SHP77 (cell line): ENCODE data around the gene ZNF469.

ENCODE experiments used
- DNase-seq, 2 experiments: peaks; one replicate each; lab custom pipeline; 2025; lab: John Stamatoyannopoulos, UW

ZNF469 gene

DNA sequence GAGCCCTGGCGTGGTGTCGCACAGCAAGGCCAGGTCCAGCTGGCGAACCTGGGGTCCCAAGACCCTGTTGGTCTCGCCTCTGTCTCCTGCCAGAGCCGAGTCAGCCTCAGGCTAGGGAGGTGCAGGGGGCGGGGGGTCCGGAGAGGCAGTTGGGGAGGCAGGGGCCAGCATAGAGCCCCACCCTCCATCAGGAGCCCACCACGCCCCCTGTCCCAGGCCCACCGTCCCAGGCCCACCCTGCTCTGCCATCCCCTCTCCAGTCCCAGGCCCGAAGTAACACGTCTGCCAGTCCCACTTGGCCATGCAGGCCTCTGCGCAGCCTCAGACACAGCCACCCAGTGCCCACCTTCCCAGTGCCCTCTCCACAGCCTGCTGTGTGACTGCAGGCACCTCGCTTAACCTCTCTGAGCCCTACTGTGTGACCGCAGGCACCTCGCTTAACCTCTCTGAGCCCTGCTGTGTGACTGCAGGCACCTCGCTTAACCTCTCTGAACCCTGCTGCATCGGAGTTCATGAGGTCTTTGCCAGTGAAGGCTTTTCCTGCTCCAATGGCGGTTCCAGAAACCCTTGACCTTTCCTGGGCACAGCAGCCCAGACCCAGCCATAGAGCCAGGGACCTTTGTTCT lies 29.3 kb downstream of the ZNF469 start:
- DNase-seq: no peak

DNA sequence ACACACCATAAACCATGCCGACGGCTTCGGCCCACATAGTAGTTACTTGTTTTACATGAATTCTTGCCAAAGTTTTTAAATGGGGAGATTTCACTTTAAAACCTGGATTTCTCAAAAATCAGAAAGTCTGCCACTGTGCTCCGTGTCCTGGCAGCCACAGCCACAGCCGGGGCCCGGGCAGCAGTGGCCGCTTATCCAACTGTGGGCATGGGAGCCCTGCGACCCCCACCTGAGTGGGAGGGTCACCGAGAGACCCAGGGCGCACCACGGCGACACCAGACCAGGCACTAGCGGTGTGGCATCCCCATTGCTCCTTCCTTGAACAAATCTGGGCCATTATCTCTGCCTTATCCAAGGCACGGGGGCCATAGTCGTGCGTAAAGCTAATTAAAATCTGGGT lies 30.0 kb downstream of the ZNF469 start:
- no peak for DNase-seq

DNA sequence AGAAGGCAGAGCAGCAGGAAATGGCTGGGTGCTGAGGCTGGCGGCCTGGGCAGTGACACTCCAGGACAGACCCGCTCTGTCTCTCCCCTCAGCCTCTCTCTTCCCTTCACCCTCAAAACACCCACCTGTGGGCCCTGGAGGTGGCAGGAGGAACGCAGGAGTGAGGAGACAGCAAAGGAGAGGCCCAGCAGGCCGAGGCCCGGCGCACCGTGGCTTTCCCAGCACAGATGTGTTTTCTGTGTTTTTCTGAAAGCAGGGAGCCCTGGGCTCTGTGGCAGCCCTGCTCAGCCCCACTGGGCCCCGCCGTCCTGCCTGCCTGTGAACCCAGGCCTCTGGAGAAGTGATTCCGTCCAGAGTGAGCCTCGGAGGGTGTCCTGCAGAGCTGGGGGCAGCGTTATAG lies 30.5 kb downstream of the ZNF469 start:
- no peak for DNase-seq

DNA sequence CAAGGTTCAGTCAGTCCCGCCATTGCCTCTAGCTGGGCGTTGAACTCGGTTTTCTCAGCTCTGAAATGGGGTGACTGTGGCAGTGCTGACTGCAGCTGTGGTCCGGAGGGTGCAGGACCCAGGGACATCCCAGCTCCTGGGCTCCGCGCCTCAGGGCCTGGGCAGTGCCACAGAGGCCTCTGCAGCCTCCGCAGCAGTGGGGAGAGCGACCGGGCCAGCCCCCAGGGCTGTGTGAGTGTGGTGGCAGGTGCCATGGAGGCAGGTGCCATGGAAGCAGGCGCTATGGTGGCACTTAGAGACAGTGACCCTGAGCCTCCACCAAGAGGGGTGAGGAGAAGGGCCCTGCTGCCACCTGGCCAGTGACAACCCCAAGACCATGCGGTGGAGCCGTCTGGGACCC lies 30.9 kb downstream of the ZNF469 start:
- no peak for DNase-seq

DNA sequence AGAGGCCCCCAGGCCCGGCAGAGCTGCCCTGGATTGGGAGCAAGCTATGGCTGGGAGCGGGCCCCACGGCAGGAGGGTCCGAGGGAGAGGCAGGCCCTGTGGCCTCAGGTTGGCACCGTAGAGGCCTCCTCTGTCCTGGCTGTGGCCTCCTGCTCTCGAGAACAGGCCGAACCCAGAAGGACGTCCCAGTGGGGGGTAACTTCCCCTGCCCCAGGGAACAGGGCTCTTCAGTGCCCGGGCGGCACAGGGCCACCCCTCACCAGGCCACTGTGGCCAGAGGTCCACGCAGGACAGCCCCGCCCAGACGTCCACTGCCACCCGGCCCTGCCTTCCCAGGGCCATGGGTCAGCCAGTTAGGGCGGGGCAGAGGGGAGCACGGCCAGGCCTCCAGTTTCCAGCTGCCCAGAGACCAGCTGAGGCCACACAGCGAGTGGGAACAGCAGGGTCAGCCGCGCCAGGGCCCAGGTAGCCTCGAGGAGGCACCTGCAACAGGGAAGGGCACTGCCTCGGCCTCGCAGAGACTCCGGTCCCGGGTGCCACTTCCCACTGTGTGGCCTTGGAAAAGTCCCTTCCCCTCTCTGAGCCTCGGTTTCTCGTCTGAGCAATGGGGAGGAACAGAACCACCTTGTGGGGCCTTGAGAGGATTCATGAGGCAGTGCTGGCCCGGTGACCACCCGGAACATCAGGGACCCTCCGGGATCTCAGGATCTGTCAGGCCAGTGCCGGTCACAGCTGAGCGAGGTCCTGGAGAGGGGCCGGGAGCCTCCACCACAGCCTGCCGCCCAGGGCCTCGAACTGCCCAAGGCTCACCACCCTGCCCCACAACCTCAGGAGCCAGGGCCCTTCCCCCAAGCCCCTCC lies 32.0 kb downstream of the ZNF469 start:
- no peak for DNase-seq

DNA sequence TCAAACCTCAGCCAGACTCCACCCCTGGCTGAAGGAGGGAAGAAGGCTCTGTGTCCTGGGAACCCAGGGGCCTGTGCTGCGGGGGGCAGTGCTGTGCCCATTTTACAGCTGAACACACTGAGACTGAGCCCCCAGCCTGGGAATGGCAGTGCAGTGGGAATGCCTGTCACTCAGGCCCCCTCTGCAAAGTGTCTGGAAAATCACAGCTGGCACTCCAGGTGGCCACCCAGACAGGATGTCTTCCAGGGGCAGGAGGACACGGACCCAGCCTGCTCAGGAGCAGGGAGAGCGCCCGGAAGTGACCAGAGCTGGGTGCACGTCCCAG lies 32.6 kb downstream of the ZNF469 start:
- DNase-seq: no peak

DNA sequence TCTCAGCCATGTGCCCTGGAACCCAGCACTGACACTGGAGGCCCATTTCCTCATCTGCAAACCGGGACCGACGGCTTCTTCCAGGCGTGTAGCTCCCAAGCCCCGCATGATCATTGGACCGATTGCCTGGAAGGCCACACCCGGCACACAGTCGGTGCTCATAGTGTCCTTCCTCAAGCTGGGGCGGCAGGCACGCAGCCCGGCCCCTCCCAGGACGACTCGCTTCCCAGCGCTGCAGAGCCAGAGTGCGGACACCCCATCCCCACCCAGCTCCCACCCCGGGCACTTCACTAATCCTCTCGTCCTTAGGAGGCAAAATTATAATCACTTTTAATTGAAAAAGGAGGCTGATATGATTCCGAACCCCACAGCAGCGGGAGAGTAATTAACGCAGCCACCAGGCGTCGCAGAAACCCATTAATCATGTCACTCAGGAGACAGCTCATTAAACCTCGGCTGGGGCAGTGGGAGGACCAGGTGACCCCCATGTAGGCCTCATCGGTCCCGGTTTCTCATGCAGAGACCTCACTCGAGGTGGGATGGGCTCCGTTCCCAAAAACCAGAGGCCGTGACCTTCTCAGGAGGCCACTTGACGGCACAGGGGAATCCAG lies 33.1 kb downstream of the ZNF469 start:
- no peak for DNase-seq

DNA sequence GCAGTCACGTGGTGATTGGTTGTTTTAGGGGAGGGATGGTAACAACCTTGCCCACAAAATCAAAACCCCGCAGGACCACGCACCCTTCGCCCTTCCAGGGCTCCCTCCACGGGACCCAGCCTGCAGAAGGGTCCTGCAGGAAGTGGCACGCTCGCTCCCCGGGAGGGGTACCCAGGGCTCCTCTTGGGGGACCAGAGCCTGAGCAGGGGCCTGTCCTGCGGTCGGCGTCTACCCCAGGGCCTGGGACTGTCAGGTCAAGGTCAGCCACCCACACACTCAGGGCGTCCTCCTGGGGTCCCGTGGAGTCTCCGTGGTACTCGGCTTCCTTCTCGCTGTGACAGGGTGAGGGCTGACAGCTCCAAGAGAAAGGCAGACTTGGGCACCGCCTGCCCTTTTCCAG lies 33.9 kb downstream of the ZNF469 start:
- no peak for DNase-seq

DNA sequence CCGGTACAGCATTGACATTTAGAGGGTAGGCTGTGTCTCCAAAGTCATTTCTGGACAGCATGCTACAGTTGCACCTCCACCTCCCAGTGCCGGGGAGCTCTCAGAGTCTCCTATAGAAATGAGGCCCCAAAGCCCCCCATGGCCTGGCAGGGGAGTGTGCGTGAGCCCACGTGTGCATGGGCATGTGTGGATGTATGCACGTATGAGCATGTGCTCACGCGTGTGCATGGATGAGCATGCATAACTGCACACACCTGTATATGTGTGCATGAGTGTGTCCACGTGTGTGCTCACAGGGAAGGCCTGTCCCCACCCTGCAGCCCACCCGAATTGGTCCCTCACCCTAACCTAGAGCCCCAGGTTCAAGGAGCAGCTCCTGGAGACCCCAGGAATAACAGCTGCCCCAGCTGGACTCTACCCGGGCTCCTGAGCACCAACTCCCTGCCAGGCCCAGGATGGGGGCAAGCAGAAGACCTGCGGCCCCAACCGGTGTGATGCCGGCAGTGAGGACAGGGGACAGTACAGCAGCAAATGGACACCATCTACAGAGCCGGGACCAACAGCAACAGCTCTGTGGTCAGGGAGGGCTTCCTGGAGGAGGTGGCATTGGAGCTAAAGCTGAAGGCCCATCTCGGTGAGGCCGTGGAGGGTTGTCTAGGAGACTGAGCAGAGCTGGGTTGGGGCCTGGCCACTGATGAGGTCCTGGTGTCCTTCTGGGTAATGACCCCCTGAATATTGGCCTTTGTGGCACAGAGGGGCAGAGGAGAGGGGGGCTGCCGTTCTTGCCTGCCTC lies 35.1 kb downstream of the ZNF469 start:
- DNase-seq: no peak

DNA sequence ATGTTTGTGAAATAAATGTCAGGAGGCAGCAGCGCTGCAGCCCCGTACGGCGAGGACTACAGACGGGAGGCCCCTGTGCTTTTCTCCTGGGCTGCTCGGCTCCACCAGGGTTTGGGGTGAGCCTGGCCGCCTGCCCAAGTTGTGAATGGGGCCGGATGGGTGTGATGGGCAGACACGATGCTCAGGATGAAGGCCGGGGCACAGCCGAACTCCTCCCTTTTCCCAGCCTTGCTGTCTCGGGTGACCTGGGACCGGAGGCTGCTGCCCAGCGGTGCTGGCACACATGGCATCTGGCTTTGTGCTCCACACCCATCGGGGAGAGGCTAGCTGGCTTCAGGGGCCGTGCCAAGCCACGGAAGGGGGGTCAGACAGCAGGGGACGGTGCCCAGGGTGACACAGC lies 36.1 kb downstream of the ZNF469 start:
- DNase-seq: no peak

DNA sequence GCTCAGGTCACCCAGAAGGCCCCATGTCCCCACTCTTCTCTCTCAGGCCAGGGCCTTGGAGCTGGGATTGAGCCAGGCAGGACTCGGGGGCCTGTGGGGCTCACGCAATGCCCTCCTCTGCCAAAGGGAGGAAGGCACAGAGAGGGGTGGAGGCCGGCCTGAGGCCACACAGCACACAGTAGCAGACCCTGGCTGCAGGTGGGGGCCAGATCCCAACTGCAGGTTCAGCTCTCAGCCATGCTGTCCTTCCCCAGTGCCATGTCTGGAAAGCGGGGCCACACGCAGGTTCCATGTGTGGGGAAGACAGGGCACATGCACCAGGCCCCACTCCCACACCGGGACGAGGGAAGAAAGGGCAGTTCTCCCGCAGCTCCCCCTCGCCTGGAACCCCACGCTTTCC lies 37.0 kb downstream of the ZNF469 start:
- no peak for DNase-seq

DNA sequence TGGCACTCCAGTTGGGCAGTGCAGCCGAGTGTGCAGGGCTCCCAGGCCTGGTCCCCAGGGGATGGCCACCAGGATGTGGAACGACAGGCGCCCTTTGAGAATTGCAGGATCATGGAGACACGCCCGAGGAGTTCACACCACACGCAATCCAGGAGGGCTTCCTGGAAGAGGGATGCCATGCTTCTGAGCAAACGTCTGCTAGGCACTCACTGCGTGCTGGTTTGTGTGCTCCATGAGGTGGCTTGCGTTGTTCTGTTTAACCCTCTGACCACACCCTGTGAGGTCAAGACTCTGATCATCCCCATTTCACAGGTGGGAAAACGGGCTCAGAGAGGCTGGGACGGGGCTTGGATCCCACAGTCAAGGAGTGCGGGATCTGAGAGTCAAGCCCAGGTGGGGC lies 37.7 kb downstream of the ZNF469 start:
- DNase-seq: no peak

DNA sequence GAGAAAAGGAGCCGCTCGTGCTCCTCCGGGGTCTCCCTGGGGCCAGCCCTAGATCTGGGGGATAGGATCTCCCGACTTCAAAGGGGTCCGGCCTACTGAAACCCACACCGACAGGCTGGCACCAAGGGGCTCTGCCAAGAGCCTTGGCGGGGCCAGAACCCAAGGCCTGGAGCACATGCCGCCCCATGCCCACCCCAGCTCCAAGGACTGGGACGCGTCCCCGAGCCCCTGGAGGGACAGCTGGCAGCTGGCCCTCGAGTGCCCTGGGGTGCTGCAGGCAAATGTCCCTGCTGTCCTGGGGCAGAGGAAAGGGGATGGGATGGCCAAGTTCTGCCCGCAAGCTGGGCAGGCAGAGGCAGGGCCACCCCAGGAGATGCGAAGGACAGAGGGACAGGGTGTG lies 38.5 kb downstream of the ZNF469 start:
- no peak for DNase-seq

DNA sequence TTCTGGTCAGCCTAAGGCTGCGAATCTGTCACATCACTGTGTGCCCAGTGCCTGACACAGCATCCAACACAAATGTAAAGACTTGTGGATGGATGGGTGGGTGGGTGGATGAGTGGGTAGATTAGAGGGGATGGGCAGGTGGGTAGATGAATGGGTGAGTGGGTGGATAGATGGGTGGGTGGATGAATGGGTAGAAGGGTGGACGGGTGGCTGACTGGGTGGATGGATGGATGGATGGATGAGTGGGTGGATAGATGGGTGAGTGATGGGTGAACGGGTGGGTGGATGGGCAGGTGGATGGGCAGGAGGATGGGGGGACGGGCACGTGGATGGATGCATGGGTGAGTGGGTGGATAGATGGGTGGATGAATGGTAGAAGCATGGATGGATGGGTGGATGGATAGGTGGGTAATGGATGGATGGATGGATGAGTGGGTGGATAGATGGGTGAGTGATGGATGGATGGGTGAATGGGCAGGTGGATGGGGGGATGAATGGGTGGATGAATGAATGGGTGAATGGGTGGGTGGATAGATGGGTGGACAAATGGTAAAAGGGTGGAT lies 39.2 kb downstream of the ZNF469 start:
- DNase-seq: no peak

DNA sequence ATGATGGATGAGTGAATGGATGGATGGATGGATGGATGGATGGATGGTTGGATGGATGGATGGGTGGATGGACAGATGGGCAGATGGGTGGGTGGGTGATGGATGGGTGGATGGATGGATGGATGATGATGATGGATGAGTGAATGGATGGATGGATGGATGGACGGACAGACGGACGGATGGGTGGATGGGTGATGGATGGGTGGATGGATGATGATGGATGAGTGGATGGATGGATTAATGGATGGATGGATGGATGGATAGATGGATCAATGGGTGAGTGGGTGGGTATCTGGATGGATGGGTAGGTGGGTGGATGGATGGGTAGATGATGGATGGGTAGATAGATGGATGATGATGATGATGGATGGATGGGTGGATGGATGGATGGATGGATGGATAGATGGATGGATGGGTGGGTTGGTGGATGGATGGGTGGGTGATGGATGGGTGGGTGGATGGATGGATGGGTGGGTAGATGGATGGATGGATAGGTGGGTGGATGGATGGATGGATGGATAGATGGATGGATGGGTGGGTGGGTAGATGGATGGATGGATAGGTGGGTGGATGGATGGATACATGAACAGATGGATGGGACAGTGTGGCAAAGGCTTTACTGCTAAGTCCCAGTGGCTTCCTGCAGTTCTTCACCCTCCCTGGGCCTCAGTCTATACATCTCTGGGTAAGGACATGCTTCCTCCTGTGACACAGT lies 40.1 kb downstream of the ZNF469 start:
- DNase-seq: no peak

DNA sequence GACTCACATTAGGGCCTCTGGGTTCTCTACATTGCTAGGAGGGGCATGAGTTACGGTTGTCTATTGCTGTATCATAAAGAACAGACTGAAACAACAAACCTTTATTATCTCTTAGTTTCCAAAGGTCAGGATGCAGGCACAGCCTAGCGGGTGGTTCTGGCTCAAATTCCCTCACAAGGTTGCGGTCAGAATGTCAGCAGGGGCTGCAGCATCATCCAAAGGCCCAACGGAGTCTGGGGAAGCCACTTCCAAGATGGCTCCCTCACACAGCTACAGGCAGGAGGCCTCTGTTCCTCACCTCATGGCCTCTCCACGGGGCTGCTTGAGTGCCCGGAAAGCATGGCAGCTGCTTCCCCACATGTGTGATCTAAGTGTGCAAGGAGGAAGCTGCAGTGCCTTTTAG lies 40.7 kb downstream of the ZNF469 start:
- no peak for DNase-seq

DNA sequence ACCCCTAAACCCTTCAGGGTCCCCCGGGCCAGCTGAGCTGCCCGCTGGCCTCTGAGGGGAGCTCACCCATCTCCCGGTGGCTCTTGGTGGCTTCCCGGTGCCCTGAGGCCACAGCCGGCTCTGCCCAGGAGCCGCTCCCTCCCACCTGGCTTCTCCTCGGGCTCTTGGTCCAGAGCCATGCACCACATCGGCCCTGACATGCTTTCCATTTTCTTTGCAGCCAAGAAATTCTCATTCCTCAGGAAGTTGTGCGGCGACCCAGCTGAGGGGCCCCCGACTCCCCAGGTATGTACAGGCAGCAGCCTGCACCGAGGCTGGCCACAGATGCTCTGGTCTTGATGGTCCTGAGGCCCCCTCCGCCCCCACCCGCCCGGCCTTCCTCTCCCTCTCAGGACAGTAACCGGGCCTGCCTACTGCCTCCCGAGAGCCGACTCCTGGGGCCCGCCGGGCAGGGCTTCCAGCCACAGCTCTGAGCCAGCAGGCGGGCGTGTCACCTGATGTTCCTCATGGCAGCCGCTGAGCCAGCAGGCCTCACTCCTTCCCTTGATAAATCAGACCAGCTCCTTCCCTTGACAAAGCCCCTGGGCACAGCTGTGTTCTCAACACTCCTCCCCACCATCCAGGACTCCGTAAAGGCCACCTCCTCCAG lies 42.0 kb downstream of the ZNF469 start:
- no peak for DNase-seq

DNA sequence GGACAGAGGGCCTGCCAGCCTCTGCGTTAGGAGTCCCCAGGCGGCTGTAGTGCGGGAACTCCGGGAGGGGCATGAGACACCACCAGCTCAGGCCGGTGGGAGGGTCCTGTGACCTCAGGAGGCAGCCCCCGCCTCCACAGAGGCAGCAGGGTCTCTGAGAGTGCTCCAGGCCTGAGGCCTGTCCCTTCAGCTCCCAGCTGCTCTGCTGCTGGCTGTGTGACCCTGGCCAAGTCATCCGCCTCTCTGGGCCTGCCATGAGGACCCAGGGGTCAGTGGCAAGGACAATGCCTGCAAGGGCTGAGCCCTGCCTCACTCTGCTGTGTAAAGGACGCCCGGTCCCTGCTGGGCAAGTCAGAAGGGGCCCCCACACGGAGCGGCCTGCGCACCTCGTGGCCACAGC lies 43.3 kb downstream of the ZNF469 start:
- DNase-seq: no peak

DNA sequence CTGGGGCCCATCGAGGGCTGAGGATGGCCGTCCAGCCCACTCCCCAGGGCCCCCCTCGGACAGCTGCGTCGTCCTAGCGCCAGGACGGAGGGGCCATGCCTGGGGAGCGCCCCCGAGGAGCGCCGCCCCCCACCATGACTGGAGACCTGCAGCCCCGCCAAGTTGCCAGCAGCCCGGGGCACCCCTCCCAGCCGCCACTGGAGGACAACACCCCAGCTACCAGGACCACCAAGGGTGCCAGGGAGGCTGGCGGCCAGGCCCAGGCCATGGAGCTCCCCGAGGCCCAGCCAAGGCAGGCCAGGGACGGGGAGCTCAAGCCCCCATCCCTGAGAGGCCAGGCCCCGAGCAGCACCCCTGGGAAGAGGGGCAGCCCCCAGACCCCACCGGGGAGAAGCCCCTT lies 44.6 kb downstream of the ZNF469 start:
- DNase-seq: no peak

DNA sequence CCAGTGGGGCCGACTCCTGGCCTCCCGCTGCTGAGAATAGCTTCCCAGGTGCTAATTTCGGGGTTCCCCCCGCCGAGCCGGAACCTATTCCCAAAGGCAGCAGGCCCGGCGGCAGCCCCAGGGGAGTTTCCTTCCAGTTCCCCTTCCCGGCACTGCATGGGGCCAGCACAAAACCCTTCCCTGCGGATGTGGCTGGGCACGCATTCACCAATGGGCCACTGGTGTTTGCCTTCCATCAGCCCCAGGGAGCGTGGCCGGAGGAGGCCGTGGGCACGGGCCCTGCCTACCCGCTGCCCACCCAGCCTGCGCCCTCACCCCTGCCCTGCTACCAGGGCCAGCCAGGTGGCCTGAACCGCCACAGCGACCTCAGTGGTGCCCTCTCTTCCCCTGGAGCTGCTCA lies 45.4 kb downstream of the ZNF469 start:
- DNase-seq: no peak
